ENCODE data around the gene SLC22A6. TPM values are rescaled to one million over a fixed set of nuclear protein-coding genes. Genes with fewer than 3 reads are reported as not detected.
A peak's percentile ranks its signal among the peaks of the same experiment; 100 is the strongest.

The SLC22A6 gene
- total RNA-seq, 1 donor from 2014 or later, result not detected

- Histone ChIP-seq H3K9me3 (ENCODE audit: low read depth) (no peaks in the 10 kb centered on the region), H3K79me2 (ENCODE audit: low read depth) (no peaks in the 10 kb centered on the region), H3K27ac (no peak overlapping the region), H3F3A (ENCODE audit: low read depth) (peaks cover 18% of the 10 kb centered on the region), H3K4me3 (no peak overlapping the region), H2AFZ (replicated peaks) (no peak overlapping the region), H4K20me1 (ENCODE audit: low read depth) (peaks cover 6% of the 10 kb centered on the region), H3K36me3 (no peaks in the 10 kb centered on the region), H3K4me2 (no peak overlapping the region), H3K9ac (no peak overlapping the region), H3K27me3 (no peaks in the 10 kb centered on the region), H3K4me1 (peaks cover 30% of the 10 kb centered on the region)
- no peak for DNase-seq (ENCODE audit: low spot score)
- Mint-ChIP-seq H3K9me3 (no peaks in the 10 kb centered on the region), H3K4me1 (peaks cover 39% of the 10 kb centered on the region), H3K27me3 (ENCODE audit: insufficient read depth, low read depth) (peaks cover 6% of the 10 kb centered on the region), H3K4me3 (peak overlapping the region; percentile 11), H3K27ac (peak overlapping the region; percentile 77), H3K36me3 (no peaks in the 10 kb centered on the region)
- TF ChIP-seq, protein P1, sequence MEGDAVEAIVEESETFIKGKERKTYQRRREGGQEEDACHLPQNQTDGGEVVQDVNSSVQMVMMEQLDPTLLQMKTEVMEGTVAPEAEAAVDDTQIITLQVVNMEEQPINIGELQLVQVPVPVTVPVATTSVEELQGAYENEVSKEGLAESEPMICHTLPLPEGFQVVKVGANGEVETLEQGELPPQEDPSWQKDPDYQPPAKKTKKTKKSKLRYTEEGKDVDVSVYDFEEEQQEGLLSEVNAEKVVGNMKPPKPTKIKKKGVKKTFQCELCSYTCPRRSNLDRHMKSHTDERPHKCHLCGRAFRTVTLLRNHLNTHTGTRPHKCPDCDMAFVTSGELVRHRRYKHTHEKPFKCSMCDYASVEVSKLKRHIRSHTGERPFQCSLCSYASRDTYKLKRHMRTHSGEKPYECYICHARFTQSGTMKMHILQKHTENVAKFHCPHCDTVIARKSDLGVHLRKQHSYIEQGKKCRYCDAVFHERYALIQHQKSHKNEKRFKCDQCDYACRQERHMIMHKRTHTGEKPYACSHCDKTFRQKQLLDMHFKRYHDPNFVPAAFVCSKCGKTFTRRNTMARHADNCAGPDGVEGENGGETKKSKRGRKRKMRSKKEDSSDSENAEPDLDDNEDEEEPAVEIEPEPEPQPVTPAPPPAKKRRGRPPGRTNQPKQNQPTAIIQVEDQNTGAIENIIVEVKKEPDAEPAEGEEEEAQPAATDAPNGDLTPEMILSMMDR (IDR thresholded peaks at IDR 0.05), result no peak
- no peak for TF ChIP-seq EZH2phosphoT487 (IDR thresholded peaks at IDR 0.05)
- no peak for TF ChIP-seq EZH2 (IDR thresholded peaks at IDR 0.05)
These were observed 29.8 kb upstream of the SLC22A6 start for GRCh38 chr11:63014408-63015055.

DNA sequence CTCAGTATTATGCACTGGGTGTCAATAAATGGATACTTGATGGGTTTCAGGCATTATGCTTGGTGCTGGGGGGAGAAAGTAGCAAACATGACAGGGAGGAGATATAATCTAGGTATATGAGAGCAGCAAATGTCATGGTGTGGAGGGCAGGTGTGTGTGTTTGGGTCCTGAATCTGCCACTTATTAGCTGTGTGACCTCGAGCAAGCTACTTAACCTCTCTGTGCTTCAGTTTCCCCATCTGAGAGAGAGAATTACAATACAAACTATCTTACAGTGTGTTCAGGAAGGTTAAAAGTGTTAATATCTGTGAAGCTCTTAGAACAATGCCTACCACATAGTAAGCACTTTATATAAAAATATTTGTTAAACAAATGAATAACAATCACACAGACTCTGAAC, 28.1 kb upstream of the SLC22A6 start:
- H3K4me3 Mint-ChIP-seq, result no peak overlapping the region
- no peak overlapping the region for H3K9ac ChIP-seq
- TF ChIP-seq, protein P1 (IDR thresholded peaks at IDR 0.05), result no peak
- no peak for TF ChIP-seq EZH2phosphoT487 (IDR thresholded peaks at IDR 0.05)
- no peak for TF ChIP-seq EZH2 (IDR thresholded peaks at IDR 0.05)
- no peaks in the 10 kb centered on the region for H3K36me3 ChIP-seq
- H3K36me3 Mint-ChIP-seq, result no peaks in the 10 kb centered on the region
- peaks cover 33% of the 10 kb centered on the region for H3K4me1 Mint-ChIP-seq
- no peaks in the 10 kb centered on the region for H3K9me3 Mint-ChIP-seq
- no peak overlapping the region for H3K4me2 ChIP-seq
- no peak overlapping the region for H2AFZ ChIP-seq (replicated peaks)
- H3F3A ChIP-seq (ENCODE audit: low read depth), result peaks cover 18% of the 10 kb centered on the region
- peaks cover 34% of the 10 kb centered on the region for H3K4me1 ChIP-seq
- H3K27ac Mint-ChIP-seq, result no peak overlapping the region
- no peaks in the 10 kb centered on the region for H3K9me3 ChIP-seq (ENCODE audit: low read depth)
- H3K4me3 ChIP-seq, result no peak overlapping the region
- H3K79me2 ChIP-seq (ENCODE audit: low read depth), result no peaks in the 10 kb centered on the region
- DNase-seq (ENCODE audit: low spot score), result no peak
- no peak overlapping the region for H3K27ac ChIP-seq
- no peaks in the 10 kb centered on the region for H3K27me3 ChIP-seq
- peaks cover 8% of the 10 kb centered on the region for H3K27me3 Mint-ChIP-seq (ENCODE audit: insufficient read depth, low read depth)
- H4K20me1 ChIP-seq (ENCODE audit: low read depth), result peaks cover 6% of the 10 kb centered on the region

DNA sequence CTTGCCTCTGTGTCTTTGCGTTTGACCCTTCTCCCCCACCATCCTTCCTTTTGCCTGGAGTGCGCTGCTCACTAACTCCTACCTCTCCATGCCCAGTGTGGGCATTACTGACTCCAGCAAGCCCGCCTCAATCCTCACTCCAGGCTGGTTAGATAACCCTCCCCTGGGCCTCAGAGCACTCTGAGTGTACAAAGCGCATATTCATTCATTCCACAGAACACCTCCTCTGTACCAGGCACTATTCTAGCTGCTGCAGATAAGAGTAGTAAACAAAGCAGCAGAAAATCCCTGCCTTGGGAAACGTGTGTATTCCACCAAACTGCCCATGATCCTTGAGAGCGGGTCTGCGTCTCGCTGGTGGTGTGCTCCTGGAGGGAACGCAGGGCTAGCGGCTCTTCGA, 27.7 kb upstream of the SLC22A6 start:
- Mint-ChIP-seq H3K9me3 (no peaks in the 10 kb centered on the region), H3K4me3 (no peak overlapping the region), H3K27me3 (ENCODE audit: insufficient read depth, low read depth) (peaks cover 8% of the 10 kb centered on the region), H3K36me3 (no peaks in the 10 kb centered on the region), H3K4me1 (peaks cover 29% of the 10 kb centered on the region), H3K27ac (peak overlapping the region; percentile 17)
- H3K36me3 ChIP-seq, result no peaks in the 10 kb centered on the region
- H3F3A ChIP-seq (ENCODE audit: low read depth), result peaks cover 17% of the 10 kb centered on the region
- no peaks in the 10 kb centered on the region for H3K27me3 ChIP-seq
- no peak for TF ChIP-seq EZH2 (IDR thresholded peaks at IDR 0.05)
- TF ChIP-seq, protein P1 (IDR thresholded peaks at IDR 0.05), result no peak
- TF ChIP-seq EZH2phosphoT487 (IDR thresholded peaks at IDR 0.05), result no peak
- DNase-seq (ENCODE audit: low spot score), result no peak
- H3K4me2 ChIP-seq, result no peak overlapping the region
- peaks cover 2% of the 10 kb centered on the region for H4K20me1 ChIP-seq (ENCODE audit: low read depth)
- no peak overlapping the region for H2AFZ ChIP-seq (replicated peaks)
- H3K4me1 ChIP-seq, result peaks cover 30% of the 10 kb centered on the region
- no peak overlapping the region for H3K27ac ChIP-seq
- no peak overlapping the region for H3K9ac ChIP-seq
- H3K79me2 ChIP-seq (ENCODE audit: low read depth), result no peaks in the 10 kb centered on the region
- H3K4me3 ChIP-seq, result no peak overlapping the region
- H3K9me3 ChIP-seq (ENCODE audit: low read depth), result no peaks in the 10 kb centered on the region
